ENCODE data around the gene SEC23A.

Gene SEC23A

DNA sequence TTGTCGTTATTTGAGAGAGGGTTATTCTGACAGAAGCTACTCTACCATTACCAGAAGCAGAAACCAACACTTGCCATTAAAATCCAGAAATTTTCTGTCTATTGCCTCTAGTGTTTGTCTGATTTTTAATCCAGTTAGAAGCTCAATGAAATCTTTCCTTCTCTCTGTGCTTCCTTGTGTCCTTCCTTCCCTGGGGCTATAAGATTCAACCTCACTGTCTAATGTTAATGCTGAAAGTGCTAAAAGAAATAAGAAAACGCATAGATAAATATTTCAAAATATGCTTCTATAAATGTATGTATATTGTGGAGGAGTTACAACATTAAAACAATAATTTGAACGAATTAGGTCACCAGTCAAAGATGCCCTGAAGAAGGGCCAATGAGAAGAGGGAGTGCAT, 120.8 kb downstream of the SEC23A start:
- DNase-seq, result no peak
